Nephron progenitor cell (in vitro differentiated cells): ENCODE data around the gene PTPRD.

ENCODE experiments used
- DNase-seq: peaks from one replicate; pipeline ENCODE4 v3.0.0; 2021
- H3K27ac Mint-ChIP-seq: 2 replicates; pipeline ENCODE4 v1.8.0; 2021; ENCODE audit warnings: mild to moderate bottlenecking, moderate library complexity, mixed read lengths
- H3K27me3 Mint-ChIP-seq: 2 replicates; pipeline ENCODE4 v1.8.0; 2021; ENCODE audit warnings: mild to moderate bottlenecking, low read depth, mixed read lengths; ENCODE audit not compliant: poor library complexity
- H3K36me3 Mint-ChIP-seq: 2 replicates; pipeline ENCODE4 v1.8.0; 2021; ENCODE audit warnings: low read depth, mixed read lengths
- H3K4me1 Mint-ChIP-seq: 2 replicates; pipeline ENCODE4 v1.8.0; 2021; ENCODE audit warnings: mixed read lengths
- H3K4me3 Mint-ChIP-seq: 2 replicates; pipeline ENCODE4 v1.8.0; 2021; ENCODE audit warnings: mild to moderate bottlenecking, moderate library complexity, mixed read lengths
- H3K9me3 Mint-ChIP-seq: 2 replicates; pipeline ENCODE4 v1.8.0; 2021; ENCODE audit warnings: mild to moderate bottlenecking, moderate library complexity, mixed read lengths
- TF ChIP-seq, protein P1 (sequence below): fragments of 200-600 bp; sonication (generic); IDR thresholded peaks from 2 replicates; pipeline ENCODE4 v1.5.0; 2021; ENCODE audit warnings: antibody characterized with exemption

Gene PTPRD

DNA sequence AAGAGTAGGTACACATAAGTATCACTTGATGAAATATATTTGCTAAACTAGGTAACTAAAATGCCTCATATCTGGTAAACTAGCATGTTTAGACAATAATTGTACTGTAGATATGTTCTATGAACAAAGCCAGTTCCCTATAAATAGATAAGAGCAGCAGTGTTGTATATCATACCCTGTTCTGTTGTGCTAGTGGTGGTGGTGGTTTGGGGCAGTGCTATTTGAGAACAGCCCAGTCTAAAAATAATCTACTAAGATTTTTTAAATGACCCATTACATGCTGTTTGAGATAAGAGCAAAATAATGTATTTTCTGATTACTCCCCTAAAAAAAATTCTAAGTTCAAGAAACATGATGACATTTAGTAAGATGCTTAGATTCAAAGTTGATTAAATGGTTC is 1984.0 kb downstream of the PTPRD start:
- H3K4me1 Mint-ChIP-seq: peaks cover 17% of the 10 kb centered on the region
- H3K36me3 Mint-ChIP-seq: peaks cover 16% of the 10 kb centered on the region
- TF ChIP-seq, protein P1, sequence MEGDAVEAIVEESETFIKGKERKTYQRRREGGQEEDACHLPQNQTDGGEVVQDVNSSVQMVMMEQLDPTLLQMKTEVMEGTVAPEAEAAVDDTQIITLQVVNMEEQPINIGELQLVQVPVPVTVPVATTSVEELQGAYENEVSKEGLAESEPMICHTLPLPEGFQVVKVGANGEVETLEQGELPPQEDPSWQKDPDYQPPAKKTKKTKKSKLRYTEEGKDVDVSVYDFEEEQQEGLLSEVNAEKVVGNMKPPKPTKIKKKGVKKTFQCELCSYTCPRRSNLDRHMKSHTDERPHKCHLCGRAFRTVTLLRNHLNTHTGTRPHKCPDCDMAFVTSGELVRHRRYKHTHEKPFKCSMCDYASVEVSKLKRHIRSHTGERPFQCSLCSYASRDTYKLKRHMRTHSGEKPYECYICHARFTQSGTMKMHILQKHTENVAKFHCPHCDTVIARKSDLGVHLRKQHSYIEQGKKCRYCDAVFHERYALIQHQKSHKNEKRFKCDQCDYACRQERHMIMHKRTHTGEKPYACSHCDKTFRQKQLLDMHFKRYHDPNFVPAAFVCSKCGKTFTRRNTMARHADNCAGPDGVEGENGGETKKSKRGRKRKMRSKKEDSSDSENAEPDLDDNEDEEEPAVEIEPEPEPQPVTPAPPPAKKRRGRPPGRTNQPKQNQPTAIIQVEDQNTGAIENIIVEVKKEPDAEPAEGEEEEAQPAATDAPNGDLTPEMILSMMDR: no peak
- no peak overlapping the region for H3K4me3 Mint-ChIP-seq
- no peaks in the 10 kb centered on the region for H3K27me3 Mint-ChIP-seq
- no peak overlapping the region for H3K27ac Mint-ChIP-seq
- no peak for DNase-seq
- no peaks in the 10 kb centered on the region for H3K9me3 Mint-ChIP-seq

DNA sequence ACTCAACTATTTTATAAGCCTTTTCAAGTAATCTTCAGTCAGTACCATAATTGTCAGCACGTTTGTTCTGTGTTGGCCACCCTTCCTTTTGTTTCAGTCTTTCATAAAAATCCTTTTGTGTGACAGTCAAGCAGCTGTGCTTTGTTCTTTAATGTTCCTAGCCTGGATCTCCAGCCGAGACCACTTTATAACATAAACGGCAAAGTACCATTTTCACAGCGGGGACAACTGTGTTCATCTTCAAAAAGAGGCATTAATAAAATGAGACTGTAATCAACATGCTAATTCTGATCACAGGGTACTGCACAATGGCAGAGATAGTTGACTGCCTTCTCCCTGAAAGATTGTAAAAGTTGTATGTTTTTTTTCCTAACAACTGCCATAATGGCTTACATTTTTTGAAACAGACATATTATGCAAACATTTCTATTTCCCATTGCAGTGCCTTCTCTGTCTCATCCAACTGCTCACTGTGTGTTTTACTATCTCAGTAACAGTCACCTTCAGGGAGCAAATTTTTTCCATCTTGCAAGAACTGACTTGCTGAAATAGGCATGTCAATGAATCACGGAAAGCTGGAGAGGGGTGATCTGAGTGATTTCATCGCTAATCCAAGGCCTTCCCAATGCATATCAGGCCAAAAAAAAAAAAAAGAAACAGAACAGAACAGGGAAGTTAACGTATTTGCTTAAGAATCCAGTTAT is 1984.7 kb downstream of the PTPRD start:
- no peak for DNase-seq
- Mint-ChIP-seq H3K27me3 (no peaks in the 10 kb centered on the region), H3K4me3 (no peak overlapping the region), H3K27ac (peak overlapping the region; percentile 4), H3K9me3 (no peaks in the 10 kb centered on the region), H3K36me3 (peaks cover 13% of the 10 kb centered on the region), H3K4me1 (peaks cover 17% of the 10 kb centered on the region)
- TF ChIP-seq, protein P1: no peak

DNA sequence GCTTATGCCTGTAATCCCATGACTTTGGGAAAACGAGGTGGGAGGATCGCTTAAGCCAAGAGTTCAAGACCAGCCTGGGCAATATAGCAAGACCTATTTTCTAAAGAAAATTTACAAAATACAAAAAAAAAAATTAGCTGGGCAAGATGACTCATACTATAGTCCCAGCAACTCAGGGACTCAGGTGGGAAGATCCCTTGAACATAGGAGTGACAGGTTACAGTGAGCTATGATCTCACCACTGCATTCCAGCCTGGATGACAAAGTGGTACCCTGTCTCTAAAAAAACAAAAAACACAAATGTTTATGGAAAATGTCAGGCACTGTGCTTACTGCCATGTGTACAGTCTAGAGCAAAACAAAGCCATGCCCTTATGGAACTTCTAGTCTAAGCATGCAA is 1989.9 kb downstream of the PTPRD start:
- TF ChIP-seq, protein P1: no peak
- Mint-ChIP-seq H3K4me1 (peaks cover 41% of the 10 kb centered on the region), H3K27ac (no peak overlapping the region), H3K36me3 (peaks cover 15% of the 10 kb centered on the region), H3K9me3 (no peaks in the 10 kb centered on the region), H3K27me3 (no peaks in the 10 kb centered on the region), H3K4me3 (no peak overlapping the region)
- DNase-seq: no peak

DNA sequence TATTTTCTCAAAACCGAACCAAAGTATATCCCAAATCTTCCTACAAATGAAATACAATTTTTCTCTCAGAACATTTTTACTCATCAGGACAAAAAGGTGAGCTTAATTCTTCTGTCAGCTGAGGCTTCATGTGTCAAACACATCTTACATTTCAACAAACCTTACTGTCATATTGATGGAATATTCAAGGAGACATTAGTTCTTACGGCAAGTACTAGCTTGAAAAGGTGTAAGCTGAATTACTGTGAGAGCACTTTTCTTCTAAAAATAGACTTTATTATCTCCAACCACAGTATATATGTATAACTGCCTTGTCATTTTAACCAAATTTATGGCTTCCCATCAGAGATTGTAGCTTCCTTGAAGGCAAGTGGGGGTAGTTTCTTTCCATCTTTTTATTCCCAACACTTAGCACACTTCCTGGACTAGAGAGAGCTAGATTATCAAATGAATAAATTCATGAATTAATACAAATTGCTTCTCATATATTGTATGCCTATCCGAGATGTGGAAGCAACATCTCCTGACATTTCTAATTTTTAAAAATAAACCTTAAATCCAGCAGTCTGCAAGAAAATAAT is 1990.5 kb downstream of the PTPRD start:
- peaks cover 36% of the 10 kb centered on the region for H3K4me1 Mint-ChIP-seq
- H3K9me3 Mint-ChIP-seq: no peaks in the 10 kb centered on the region
- no peak overlapping the region for H3K27ac Mint-ChIP-seq
- no peaks in the 10 kb centered on the region for H3K27me3 Mint-ChIP-seq
- TF ChIP-seq, protein P1: no peak
- H3K4me3 Mint-ChIP-seq: no peak overlapping the region
- no peak for DNase-seq
- peaks cover 10% of the 10 kb centered on the region for H3K36me3 Mint-ChIP-seq

DNA sequence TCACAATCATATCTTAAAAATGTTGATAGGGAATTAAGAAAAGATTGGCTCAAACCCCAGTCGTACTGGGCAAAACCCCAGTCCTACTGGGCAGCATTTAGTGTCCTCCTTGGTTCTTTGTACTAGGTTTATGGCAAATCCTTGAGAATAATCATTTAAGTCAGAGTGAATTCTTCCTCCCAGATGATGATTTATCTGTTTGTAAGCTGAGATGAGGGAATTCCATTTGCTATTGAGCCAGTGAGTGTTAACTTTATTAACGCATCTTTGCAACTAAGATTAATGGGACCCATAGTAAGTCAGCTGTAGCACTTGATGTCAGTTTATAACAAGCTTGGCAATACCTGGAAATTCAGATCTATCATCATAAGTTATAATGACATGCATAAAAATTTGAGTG is 1991.4 kb downstream of the PTPRD start:
- peaks cover 36% of the 10 kb centered on the region for H3K4me1 Mint-ChIP-seq
- no peaks in the 10 kb centered on the region for H3K9me3 Mint-ChIP-seq
- H3K27me3 Mint-ChIP-seq: no peaks in the 10 kb centered on the region
- TF ChIP-seq, protein P1: no peak
- no peak for DNase-seq
- no peak overlapping the region for H3K4me3 Mint-ChIP-seq
- peaks cover 4% of the 10 kb centered on the region for H3K36me3 Mint-ChIP-seq
- H3K27ac Mint-ChIP-seq: peak overlapping the region; percentile 77

DNA sequence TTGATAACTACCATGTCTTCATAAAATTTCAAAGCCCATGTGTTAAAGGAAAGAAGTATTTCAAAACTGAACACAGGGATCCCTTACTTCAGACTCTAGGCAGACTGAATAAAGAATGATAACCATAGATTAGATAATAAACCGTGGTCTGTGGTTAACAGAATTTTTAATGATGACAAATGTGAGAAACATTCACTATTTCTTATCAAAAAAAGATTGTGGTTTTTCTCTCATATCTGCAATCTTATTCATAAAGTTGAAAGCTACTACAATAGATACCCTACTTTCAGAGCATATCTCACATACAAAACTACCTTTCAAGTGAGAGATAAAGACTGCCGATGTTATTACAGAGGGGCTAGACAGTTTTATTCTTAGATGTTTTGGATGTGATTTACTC is 1996.4 kb downstream of the PTPRD start:
- H3K4me1 Mint-ChIP-seq: peaks cover 35% of the 10 kb centered on the region
- peaks cover 9% of the 10 kb centered on the region for H3K36me3 Mint-ChIP-seq
- H3K9me3 Mint-ChIP-seq: no peaks in the 10 kb centered on the region
- H3K4me3 Mint-ChIP-seq: no peak overlapping the region
- TF ChIP-seq, protein P1: no peak
- no peaks in the 10 kb centered on the region for H3K27me3 Mint-ChIP-seq
- no peak for DNase-seq
- no peak overlapping the region for H3K27ac Mint-ChIP-seq
